GM18520 (cell line): Measurements from ENCODE around the gene PNPLA2.

ENCODE experiments used
- ATAC-seq: cut with Tn5 transposase; IDR thresholded peaks from one replicate; pipeline ENCODE4 v1.9.1; 2021; ENCODE audit not compliant: unreplicated experiment

PNPLA2 gene

GRCh38 chr11:869399-870126 is 50.8 kb downstream of the PNPLA2 start:
- ATAC-seq: no peak

GRCh38 chr11:870127-870413 is 51.4 kb downstream of the PNPLA2 start:
- ATAC-seq: no peak

GRCh38 chr11:870418-870817 is 51.7 kb downstream of the PNPLA2 start:
- ATAC-seq: no peak

- no peak for ATAC-seq
These were observed 52.8 kb downstream of the PNPLA2 start for GRCh38 chr11:871472-871871.

GRCh38 chr11:872799-873198 is 54.1 kb downstream of the PNPLA2 start:
- no peak for ATAC-seq

- ATAC-seq: no peak
These were observed 55.0 kb downstream of the PNPLA2 start for GRCh38 chr11:873706-874105.
